Psoas muscle (tissue), 8 donors: ENCODE data around the gene ZDHHC18. TPM values are rescaled to one million over a fixed set of nuclear protein-coding genes. Genes with fewer than 3 reads are reported as not detected.

Source experiments
- ATAC-seq, 4 donors: fragments of 200-7000 bp; cut with Tn5 transposase; one replicate each; pipeline ENCODE4 v1.9.1; 2020; ENCODE audit warnings: moderate library complexity in 3 of 4, mild to moderate bottlenecking in 2 of 4
- DNase-seq, 2 donors: peaks; one replicate each; pipeline ENCODE4 v3.0.0-alpha.2; 2020
- H3K27ac ChIP-seq: fragments of 200-600 bp; one replicate; pipeline ENCODE4 v1.8.0; 2022
- H3K27me3 ChIP-seq, 3 donors: fragments of 200-600 bp in 1 of 3; one replicate each; pipeline versions ENCODE4 v1.6.1 to v1.8.0; 2013 to 2022; ENCODE audit warnings: low read length in 2 of 3, mild to moderate bottlenecking in 2 of 3, moderate library complexity in 1 of 3; ENCODE audit not compliant: insufficient read depth in 3 of 3
- H3K36me3 ChIP-seq, 2 donors: fragments of 200-600 bp in 1 of 2; one replicate each; pipeline versions ENCODE4 v1.6.1 to v1.8.0; 2013 to 2022; ENCODE audit warnings: low read depth in 1 of 2, mild to moderate bottlenecking in 1 of 2, moderate library complexity in 1 of 2; ENCODE audit not compliant: insufficient read depth in 1 of 2
- H3K4me1 ChIP-seq: fragments of 200-600 bp; one replicate; pipeline ENCODE4 v1.8.0; 2022
- H3K4me3 ChIP-seq: fragments of 200-600 bp; one replicate; pipeline ENCODE4 v1.8.0; 2022; ENCODE audit warnings: mild to moderate bottlenecking
- H3K9me3 ChIP-seq: fragments of 200-600 bp; one replicate; pipeline ENCODE4 v1.8.0; 2022
- WGBS, 3 donors: extraction: QIAGEN DNeasy Blood & Tissue Kit; methylation state at CpG; one replicate each; pipeline versions ENCODE4 v1.1.6 to v1.1.7; 2013; 5-methylcytosine and 5-hydroxymethylcytosine counted together
- intact Hi-C, 2 donors: fragments of 100-400 bp; cut with DNase I; formaldehyde crosslinking; loops; one replicate each; pipeline versions ENCODE4 v1.11.0 to v1.14.2; 2022
- polyA plus RNA-seq, 3 donors: library from polyadenylated mRNA; stranded (reverse); fragments of 200-250 nt; gene quantifications; one replicate each; pipeline ENCODE4 v1.2.3, GENCODE V29; 2013
- total RNA-seq, 4 donors: library from RNA; stranded (reverse); fragmentation: NEBNext Ultra II Directional in 2 of 4; extraction: Animal tissue kit (Norgen Biotek cat#: 25700) in 2 of 4; gene quantifications; one replicate each; pipeline versions ENCODE4 v1.2.1 to v1.2.4, GENCODE V29; 2021 to 2023
- TF ChIP-seq, protein P1 (sequence below): fragments of 200-600 bp; IDR thresholded peaks from one replicate; pipeline ENCODE4 v1.8.0; 2022; ENCODE audit warnings: antibody characterized with exemption
- donor health status: healthy with polysubstance abuse.
- donor health status: DM: no; HTN: no; CAD: no; lungs with moderate emphysema.
- donor health status: Bipolar disorder and iron deficiency.
- donor health status: healthy.
- donor health status: DM: yes; HTN: yes; CAD: no.
- donor health status: DM: no; HTN: no; CAD: no.
- donor health status: DM: no; HTN: no; CAD: no.
- donor health status: DM: yes; HTN: yes; CAD: no.

ZDHHC18 gene
- total and polyA plus RNA-seq, 7 donors: 7.7 to 16.9 (median 10.8) TPM

DNA sequence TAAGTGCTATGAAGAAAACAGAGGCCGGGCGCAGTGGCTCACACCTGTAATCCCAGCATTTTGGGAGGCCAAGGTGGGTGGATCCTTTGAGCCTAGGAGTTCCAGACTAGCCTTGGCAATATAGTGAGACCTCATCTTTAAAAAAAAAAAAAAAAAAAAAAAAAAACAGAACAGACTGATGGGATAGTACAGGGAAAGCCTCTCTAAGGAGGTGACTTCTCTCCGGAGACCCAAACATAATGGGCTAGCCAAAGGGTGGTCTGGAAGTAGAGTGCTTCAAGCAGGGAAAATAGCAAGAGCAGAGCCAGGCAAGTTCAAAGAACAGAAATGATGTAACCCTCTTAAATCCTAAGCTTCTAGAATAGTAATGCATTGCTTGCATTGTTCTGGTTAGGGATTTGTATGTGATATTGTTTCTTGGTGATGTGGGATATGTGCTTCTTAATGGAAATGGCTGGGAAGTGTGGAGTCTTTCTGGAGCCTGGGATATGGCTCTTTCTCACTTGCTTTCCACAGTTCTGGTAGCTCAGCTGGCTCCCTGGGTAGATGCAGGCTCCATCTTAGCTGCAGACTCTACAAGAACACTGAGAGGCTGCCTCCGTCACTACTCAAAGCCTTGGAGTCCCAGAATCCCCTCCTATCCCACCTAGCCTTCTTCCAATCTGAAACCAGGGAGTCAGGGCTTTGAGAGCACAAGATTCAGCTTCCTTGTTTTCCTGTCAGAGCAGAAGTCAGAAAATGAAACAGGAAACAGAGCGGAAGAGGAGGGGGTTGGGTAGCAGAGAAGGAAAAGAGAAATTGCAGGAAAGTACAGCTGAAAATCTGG is 40.7 kb upstream of the ZDHHC18 start:
- Histone ChIP-seq H3K9me3 (no peaks in the 10 kb centered on the region), H3K27ac (peak overlapping the region; percentile 98), H3K36me3 (peaks cover 0 to 16% of the 10 kb centered on the region in 2 donors), H3K27me3 (no peaks in the 10 kb centered on the region), H3K4me3 (peak overlapping the region; percentile 90), H3K4me1 (peaks cover 41% of the 10 kb centered on the region)
- ATAC-seq (no peak), DNase-seq (no peak)
- 70 to 79% (median 72%) methylated on average over 5 of the region's 5 CpGs for WGBS, 3 donors
- intact Hi-C loops: loop anchor here (5.0 kb wide), 3 partner anchors 44 to 109 kb away; partner anchors contain the start of gene ARID1A (in 1 of the 2)
- TF ChIP-seq, protein P1, sequence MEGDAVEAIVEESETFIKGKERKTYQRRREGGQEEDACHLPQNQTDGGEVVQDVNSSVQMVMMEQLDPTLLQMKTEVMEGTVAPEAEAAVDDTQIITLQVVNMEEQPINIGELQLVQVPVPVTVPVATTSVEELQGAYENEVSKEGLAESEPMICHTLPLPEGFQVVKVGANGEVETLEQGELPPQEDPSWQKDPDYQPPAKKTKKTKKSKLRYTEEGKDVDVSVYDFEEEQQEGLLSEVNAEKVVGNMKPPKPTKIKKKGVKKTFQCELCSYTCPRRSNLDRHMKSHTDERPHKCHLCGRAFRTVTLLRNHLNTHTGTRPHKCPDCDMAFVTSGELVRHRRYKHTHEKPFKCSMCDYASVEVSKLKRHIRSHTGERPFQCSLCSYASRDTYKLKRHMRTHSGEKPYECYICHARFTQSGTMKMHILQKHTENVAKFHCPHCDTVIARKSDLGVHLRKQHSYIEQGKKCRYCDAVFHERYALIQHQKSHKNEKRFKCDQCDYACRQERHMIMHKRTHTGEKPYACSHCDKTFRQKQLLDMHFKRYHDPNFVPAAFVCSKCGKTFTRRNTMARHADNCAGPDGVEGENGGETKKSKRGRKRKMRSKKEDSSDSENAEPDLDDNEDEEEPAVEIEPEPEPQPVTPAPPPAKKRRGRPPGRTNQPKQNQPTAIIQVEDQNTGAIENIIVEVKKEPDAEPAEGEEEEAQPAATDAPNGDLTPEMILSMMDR: no peak

DNA sequence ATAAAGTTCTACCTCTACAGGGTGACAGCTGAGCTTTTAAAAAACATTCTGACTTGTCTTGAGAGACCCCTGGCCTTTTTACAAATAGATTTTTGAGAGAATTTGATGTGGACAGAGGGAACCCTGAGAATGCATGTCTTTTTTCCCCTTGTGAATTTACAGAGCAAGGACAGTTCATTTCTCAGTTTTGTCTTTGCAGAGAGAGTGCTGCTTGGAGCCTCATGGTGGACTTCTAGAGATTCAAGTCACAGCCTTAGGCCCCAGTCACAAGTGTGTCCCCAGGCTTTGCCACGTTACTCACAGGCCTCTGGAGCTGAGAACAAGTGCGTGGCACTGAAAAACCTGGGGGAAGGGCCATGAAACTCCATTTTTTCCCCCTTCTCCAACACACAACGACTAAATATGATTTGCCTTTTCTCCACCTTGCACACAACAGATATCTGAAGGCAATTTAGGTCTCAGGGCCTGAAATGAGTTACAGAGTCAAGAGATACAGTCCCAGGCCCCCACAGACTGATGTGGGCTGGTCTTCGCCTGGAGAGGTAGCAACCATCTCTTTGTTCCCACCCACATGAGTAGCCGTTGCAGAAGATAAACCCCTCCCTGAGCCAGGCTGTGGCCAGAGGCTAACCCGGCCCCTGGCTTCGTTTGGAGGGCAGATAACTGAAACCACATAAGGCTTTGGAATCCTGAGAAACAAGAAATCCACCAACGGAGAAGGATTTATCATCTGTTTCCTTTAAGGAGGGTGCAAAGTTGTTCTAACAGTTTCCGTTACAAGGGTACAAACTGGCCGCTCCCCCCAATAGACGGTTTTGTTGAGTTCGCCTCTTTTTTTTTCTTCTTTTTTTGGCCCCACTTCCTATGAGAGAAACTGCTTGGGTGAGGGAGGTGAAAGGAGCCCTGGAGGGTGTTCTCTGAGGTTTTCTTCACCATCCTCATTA is 39.8 kb upstream of the ZDHHC18 start:
- peaks cover 45% of the 10 kb centered on the region for H3K4me1 ChIP-seq
- H3K4me3 ChIP-seq: peak overlapping the region; percentile 90
- DNase-seq (peak; percentile 71 to 81), ATAC-seq (peak in 1 of 4 donors; percentile 31)
- peak overlapping the region; percentile 98 for H3K27ac ChIP-seq
- H3K36me3 ChIP-seq: peaks cover 0 to 15% of the 10 kb centered on the region in 2 donors
- 12 to 16% (median 12%) methylated on average over 12 of the region's 12 CpGs for WGBS, 3 donors
- no peaks in the 10 kb centered on the region for H3K27me3 ChIP-seq
- TF ChIP-seq, protein P1: no peak
- H3K9me3 ChIP-seq: no peaks in the 10 kb centered on the region
- intact Hi-C loops: loop anchor here (5.0 kb wide), 3 partner anchors 44 to 109 kb away; partner anchors contain the start of gene ARID1A (in 1 of the 2)

DNA sequence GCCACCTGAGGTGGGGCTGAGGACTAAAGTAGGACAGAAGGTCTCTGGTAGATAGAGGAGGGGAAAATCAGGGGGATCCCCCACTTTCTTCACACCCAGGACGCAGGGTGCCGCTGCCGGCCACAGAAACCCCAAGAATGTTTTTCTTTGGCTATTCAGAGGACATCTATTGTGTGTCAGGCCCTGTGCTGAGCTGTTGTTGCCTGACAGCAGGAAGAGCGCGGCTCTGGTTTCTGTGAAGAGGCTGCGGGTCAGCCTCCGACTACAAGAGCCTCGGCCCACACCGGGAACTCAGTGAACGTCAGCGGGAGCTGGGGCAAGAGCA is 39.1 kb upstream of the ZDHHC18 start:
- Histone ChIP-seq H3K36me3 (peaks cover 0 to 13% of the 10 kb centered on the region in 2 donors), H3K9me3 (no peaks in the 10 kb centered on the region), H3K27ac (peak overlapping the region; percentile 98), H3K4me3 (peak overlapping the region; percentile 90), H3K27me3 (no peaks in the 10 kb centered on the region), H3K4me1 (peaks cover 44% of the 10 kb centered on the region)
- TF ChIP-seq, protein P1: no peak
- peak; percentile 19 to 38 (median 25) for ATAC-seq
- WGBS, 3 donors: 1% methylated on average over 11 of the region's 11 CpGs
- DNase-seq: no peak
- intact Hi-C loops: loop anchor here (5.0 kb wide), 3 partner anchors 45 to 110 kb away; partner anchors contain the start of gene ARID1A (in 1 of the 2)

DNA sequence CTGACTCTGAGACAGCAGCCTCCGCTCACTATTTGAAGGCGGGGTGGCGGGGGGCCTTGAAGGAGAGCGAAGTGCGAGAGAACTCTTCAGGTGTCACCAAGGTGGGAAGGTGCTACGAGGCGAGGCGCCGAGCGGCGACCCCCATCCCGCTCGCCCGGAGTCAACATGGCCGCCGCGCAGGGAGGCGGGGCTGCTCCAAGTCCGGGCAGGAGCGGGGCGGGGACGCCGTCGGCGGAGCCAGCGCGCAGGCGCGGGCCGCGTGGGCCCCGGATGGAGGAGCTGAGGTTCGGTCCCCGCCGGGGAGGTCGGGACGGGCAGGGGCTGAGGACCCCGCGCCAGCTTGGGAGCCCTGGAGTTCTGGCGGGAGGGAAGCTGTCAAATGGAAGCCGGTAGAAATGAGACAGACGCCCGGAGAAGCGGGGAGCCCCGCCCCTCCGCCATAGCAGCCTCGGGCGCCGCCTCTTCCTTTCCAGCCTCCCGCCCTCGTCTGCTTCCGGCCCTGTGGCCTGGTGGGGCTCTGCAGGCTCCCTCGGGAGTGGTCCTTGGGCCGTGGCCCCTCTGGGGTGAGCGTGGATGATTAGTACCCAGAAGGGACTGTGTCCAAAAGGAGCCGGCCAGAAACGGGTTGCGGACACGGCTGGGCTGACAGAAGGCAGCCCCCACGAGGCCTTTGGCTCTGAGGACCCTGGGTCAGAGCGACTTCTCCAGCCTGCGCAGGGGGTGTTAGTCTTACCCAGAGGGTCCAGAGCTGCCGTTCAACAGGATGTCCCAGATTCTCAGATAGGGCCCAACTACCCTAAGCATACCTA is 38.6 kb upstream of the ZDHHC18 start, which contains the start of gene PIGV:
PIGV (plus strand) TSS at position 245 of the 809 bp plus-strand sequence. CDS start 2,866 bp downstream, outside the sequence.
- Histone ChIP-seq H3K9me3 (no peaks in the 10 kb centered on the region), H3K36me3 (peaks cover under 1 to 16% of the 10 kb centered on the region in 2 donors), H3K27me3 (no peaks in the 10 kb centered on the region), H3K4me3 (peak within 1 kb of the TSS; percentile 90), H3K27ac (peak within 1 kb of the TSS; percentile 98), H3K4me1 (peaks cover 39% of the 10 kb centered on the region)
- DNase-seq (peak; percentile 89 to 94), ATAC-seq (peak; percentile 87 to 92 (median 90))
- 0% methylated on average over 49 to 63 of the region's 63 CpGs for WGBS, 3 donors
- TF ChIP-seq, protein P1: no peak
- intact Hi-C loops: loop anchor here (2.0 to 5.0 kb wide), 5 partner anchors 46 to 111 kb away; partner anchors contain the start of gene ARID1A (in 1 of the 2)
